Measurements from ENCODE around the gene DRC7.
"Not testable (repeated sequence)": the region's sequence is repeated elsewhere in the genome, so short reads cannot be mapped to it uniquely, and the experiment has no call there.

DRC7 gene

GRCh38 chr16:57736419-57737351, 42.1 kb downstream of the DRC7 start:
- Histone ChIP-seq H3K36me3 (ENCODE audit: insufficient read depth, low read depth, low read length) (peaks cover 4% of the 10 kb centered on the region), H3K4me3 (ENCODE audit: low read length) (peak overlapping the region; percentile 87), H3K27ac (ENCODE audit: low read length) (no peak overlapping the region), H3K4me1 (ENCODE audit: insufficient read depth, low read length) (peaks cover 4% of the 10 kb centered on the region; the same call in 1 of the 2 replicates), H3K27me3 (ENCODE audit: insufficient read depth, low read length) (no peaks in the 10 kb centered on the region), H3K9me3 (ENCODE audit: insufficient read depth, low read depth, low read length) (no peaks in the 10 kb centered on the region), H3K9ac (ENCODE audit: low read depth, low read length) (peak overlapping the region; percentile 97; the same call in 1 of the 2 replicates)

- H3K9me3 ChIP-seq (ENCODE audit: insufficient read depth, low read depth, low read length) = no peaks in the 10 kb centered on the region
- H3K27me3 ChIP-seq (ENCODE audit: insufficient read depth, low read length) = no peaks in the 10 kb centered on the region
- peaks cover 8% of the 10 kb centered on the region for H3K36me3 ChIP-seq (ENCODE audit: insufficient read depth, low read depth, low read length)
- H3K4me1 ChIP-seq (ENCODE audit: insufficient read depth, low read length) = peaks cover 4% of the 10 kb centered on the region; the same call in 1 of the 2 replicates
- no peak overlapping the region for H3K27ac ChIP-seq (ENCODE audit: low read length)
- H3K9ac ChIP-seq (ENCODE audit: low read depth, low read length) = no peak overlapping the region
- H3K4me3 ChIP-seq (ENCODE audit: low read length) = no peak overlapping the region
Measured at GRCh38 chr16:57738844-57739243, 44.2 kb downstream of the DRC7 start.

- H3K4me3 ChIP-seq (ENCODE audit: low read length) = no peak overlapping the region
- no peak overlapping the region for H3K27ac ChIP-seq (ENCODE audit: low read length)
- H3K9ac ChIP-seq (ENCODE audit: low read depth, low read length) = no peak overlapping the region
- no peaks in the 10 kb centered on the region for H3K9me3 ChIP-seq (ENCODE audit: insufficient read depth, low read depth, low read length)
- H3K36me3 ChIP-seq (ENCODE audit: insufficient read depth, low read depth, low read length) = peaks cover 8% of the 10 kb centered on the region
- H3K4me1 ChIP-seq (ENCODE audit: insufficient read depth, low read length) = peaks cover 4% of the 10 kb centered on the region; the same call in 1 of the 2 replicates
- H3K27me3 ChIP-seq (ENCODE audit: insufficient read depth, low read length) = no peaks in the 10 kb centered on the region
Measured at GRCh38 chr16:57739756-57740422, 45.3 kb downstream of the DRC7 start.

- H3K27me3 ChIP-seq (ENCODE audit: insufficient read depth, low read length) = no peaks in the 10 kb centered on the region
- H3K9ac ChIP-seq (ENCODE audit: low read depth, low read length) = no peak overlapping the region
- H3K4me1 ChIP-seq (ENCODE audit: insufficient read depth, low read length) = peaks cover 4% of the 10 kb centered on the region; the same call in 1 of the 2 replicates
- peaks cover 8% of the 10 kb centered on the region for H3K36me3 ChIP-seq (ENCODE audit: insufficient read depth, low read depth, low read length)
- H3K27ac ChIP-seq (ENCODE audit: low read length) = no peak overlapping the region
- H3K9me3 ChIP-seq (ENCODE audit: insufficient read depth, low read depth, low read length) = no peaks in the 10 kb centered on the region
- H3K4me3 ChIP-seq (ENCODE audit: low read length) = no peak overlapping the region
Measured at GRCh38 chr16:57740423-57741071, 45.9 kb downstream of the DRC7 start.

GRCh38 chr16:57741660-57742191, 47.1 kb downstream of the DRC7 start:
- Histone ChIP-seq H3K36me3 (ENCODE audit: insufficient read depth, low read depth, low read length) (peaks cover 8% of the 10 kb centered on the region), H3K27ac (ENCODE audit: low read length) (no peak overlapping the region), H3K9me3 (ENCODE audit: insufficient read depth, low read depth, low read length) (no peaks in the 10 kb centered on the region), H3K9ac (ENCODE audit: low read depth, low read length) (no peak overlapping the region), H3K4me3 (ENCODE audit: low read length) (no peak overlapping the region), H3K27me3 (ENCODE audit: insufficient read depth, low read length) (no peaks in the 10 kb centered on the region), H3K4me1 (ENCODE audit: insufficient read depth, low read length) (peaks cover 2% of the 10 kb centered on the region; the same call in 1 of the 2 replicates)

GRCh38 chr16:57742543-57742942, 47.9 kb downstream of the DRC7 start:
- Histone ChIP-seq H3K9ac (ENCODE audit: low read depth, low read length) (no peak overlapping the region), H3K9me3 (ENCODE audit: insufficient read depth, low read depth, low read length) (no peaks in the 10 kb centered on the region), H3K27me3 (ENCODE audit: insufficient read depth, low read length) (no peaks in the 10 kb centered on the region), H3K36me3 (ENCODE audit: insufficient read depth, low read depth, low read length) (peaks cover 4% of the 10 kb centered on the region; the same call in 1 of the 2 replicates), H3K4me3 (ENCODE audit: low read length) (no peak overlapping the region), H3K27ac (ENCODE audit: low read length) (no peak overlapping the region), H3K4me1 (ENCODE audit: insufficient read depth, low read length) (no peaks in the 10 kb centered on the region)

GRCh38 chr16:57743458-57743857, 48.9 kb downstream of the DRC7 start:
- Histone ChIP-seq H3K27ac (ENCODE audit: low read length) (no peak overlapping the region), H3K4me3 (ENCODE audit: low read length) (no peak overlapping the region), H3K4me1 (ENCODE audit: insufficient read depth, low read length) (no peaks in the 10 kb centered on the region), H3K27me3 (ENCODE audit: insufficient read depth, low read length) (no peaks in the 10 kb centered on the region), H3K9me3 (ENCODE audit: insufficient read depth, low read depth, low read length) (no peaks in the 10 kb centered on the region), H3K9ac (ENCODE audit: low read depth, low read length) (no peak overlapping the region), H3K36me3 (ENCODE audit: insufficient read depth, low read depth, low read length) (peaks cover 4% of the 10 kb centered on the region; the same call in 1 of the 2 replicates)

- no peak overlapping the region for H3K9ac ChIP-seq (ENCODE audit: low read depth, low read length)
- H3K4me1 ChIP-seq (ENCODE audit: insufficient read depth, low read length) = no peaks in the 10 kb centered on the region
- H3K27ac ChIP-seq (ENCODE audit: low read length) = no peak overlapping the region
- no peak overlapping the region for H3K4me3 ChIP-seq (ENCODE audit: low read length)
- peaks cover 4% of the 10 kb centered on the region; the same call in 1 of the 2 replicates for H3K36me3 ChIP-seq (ENCODE audit: insufficient read depth, low read depth, low read length)
- no peaks in the 10 kb centered on the region for H3K27me3 ChIP-seq (ENCODE audit: insufficient read depth, low read length)
- no peaks in the 10 kb centered on the region for H3K9me3 ChIP-seq (ENCODE audit: insufficient read depth, low read depth, low read length)
Measured at GRCh38 chr16:57743886-57744641, 49.5 kb downstream of the DRC7 start.

- no peak overlapping the region for H3K9ac ChIP-seq (ENCODE audit: low read depth, low read length)
- no peaks in the 10 kb centered on the region for H3K9me3 ChIP-seq (ENCODE audit: insufficient read depth, low read depth, low read length)
- no peak overlapping the region for H3K4me3 ChIP-seq (ENCODE audit: low read length)
- H3K36me3 ChIP-seq (ENCODE audit: insufficient read depth, low read depth, low read length) = peaks cover 4% of the 10 kb centered on the region; the same call in 1 of the 2 replicates
- no peaks in the 10 kb centered on the region for H3K27me3 ChIP-seq (ENCODE audit: insufficient read depth, low read length)
- no peak overlapping the region for H3K27ac ChIP-seq (ENCODE audit: low read length)
- H3K4me1 ChIP-seq (ENCODE audit: insufficient read depth, low read length) = no peaks in the 10 kb centered on the region
Measured at GRCh38 chr16:57744642-57744903, 50.0 kb downstream of the DRC7 start.

- Histone ChIP-seq H3K36me3 (ENCODE audit: insufficient read depth, low read depth, low read length) (peaks cover 4% of the 10 kb centered on the region; the same call in 1 of the 2 replicates), H3K4me1 (ENCODE audit: insufficient read depth, low read length) (no peaks in the 10 kb centered on the region), H3K9me3 (ENCODE audit: insufficient read depth, low read depth, low read length) (no peaks in the 10 kb centered on the region), H3K4me3 (ENCODE audit: low read length) (no peak overlapping the region), H3K27me3 (ENCODE audit: insufficient read depth, low read length) (no peaks in the 10 kb centered on the region), H3K9ac (ENCODE audit: low read depth, low read length) (no peak overlapping the region), H3K27ac (ENCODE audit: low read length) (no peak overlapping the region)
Measured at GRCh38 chr16:57745768-57746167, 51.2 kb downstream of the DRC7 start.

- not testable (repeated sequence) for H3K36me3 ChIP-seq (ENCODE audit: insufficient read depth, low read depth, low read length); H3K9me3 ChIP-seq (ENCODE audit: insufficient read depth, low read depth, low read length); H3K27ac ChIP-seq (ENCODE audit: low read length); H3K9ac ChIP-seq (ENCODE audit: low read depth, low read length); H3K27me3 ChIP-seq (ENCODE audit: insufficient read depth, low read length); H3K4me1 ChIP-seq (ENCODE audit: insufficient read depth, low read length); H3K4me3 ChIP-seq (ENCODE audit: low read length)
Measured at GRCh38 chr16:57746316-57746715, 51.7 kb downstream of the DRC7 start.
